GM19328 (cell line): ENCODE results near the gene HDAC6.
A peak's percentile ranks its signal among the peaks of the same experiment; 100 is the strongest.

Experiments
- ATAC-seq: cut with Tn5 transposase; IDR thresholded peaks from one replicate; pipeline ENCODE4 v1.9.1; 2021; ENCODE audit warnings: mild to moderate bottlenecking, moderate library complexity; ENCODE audit not compliant: unreplicated experiment

The HDAC6 gene

GRCh38 chrX:48801280-48802088 lies at the start of gene HDAC6:
Gene HDAC6 (plus strand): TSS chrX:48802067. CDS start chrX:48802693, 626 bp downstream.
- ATAC-seq = peak; percentile 81

- no peak for ATAC-seq
Observed at GRCh38 chrX:48752498-48752897, 49.4 kb upstream of the HDAC6 start.

GRCh38 chrX:48753708-48754228 lies 48.1 kb upstream of the HDAC6 start:
- no peak for ATAC-seq

- no peak for ATAC-seq
Observed at GRCh38 chrX:48754238-48754637, 47.6 kb upstream of the HDAC6 start.

GRCh38 chrX:48761674-48762471 lies 40.0 kb upstream of the HDAC6 start, which contains the start of gene GLOD5:
Gene GLOD5 (plus strand): TSS chrX:48761747. CDS start chrX:48761791, 44 bp downstream.
- no peak for ATAC-seq

GRCh38 chrX:48769230-48769629 lies 32.6 kb upstream of the HDAC6 start:
- ATAC-seq = no peak

- no peak for ATAC-seq
Observed at GRCh38 chrX:48770296-48770695, 31.6 kb upstream of the HDAC6 start.

GRCh38 chrX:48772602-48773001 lies 29.3 kb upstream of the HDAC6 start:
- ATAC-seq = no peak

- no peak for ATAC-seq
Observed at GRCh38 chrX:48776818-48777439, 24.9 kb upstream of the HDAC6 start.

GRCh38 chrX:48779399-48779798 lies 22.5 kb upstream of the HDAC6 start:
- ATAC-seq = no peak

- ATAC-seq = no peak
Observed at GRCh38 chrX:48781705-48782104, 20.2 kb upstream of the HDAC6 start.

GRCh38 chrX:48782216-48782615 lies 19.7 kb upstream of the HDAC6 start:
- no peak for ATAC-seq

GRCh38 chrX:48782795-48783194 lies 19.1 kb upstream of the HDAC6 start:
- no peak for ATAC-seq

- ATAC-seq = no peak
Observed at GRCh38 chrX:48784726-48785125, 17.1 kb upstream of the HDAC6 start.

GRCh38 chrX:48785186-48785539 lies 16.7 kb upstream of the HDAC6 start:
- ATAC-seq = no peak

- ATAC-seq = no peak
Observed at GRCh38 chrX:48785540-48786214, 16.2 kb upstream of the HDAC6 start.

- ATAC-seq = no peak
Observed at GRCh38 chrX:48786341-48786800, 15.5 kb upstream of the HDAC6 start, which contains the start of gene GATA1. Gene GATA1 (plus strand): TSS chrX:48786590. CDS start chrX:48791110, 4,520 bp downstream.

- no peak for ATAC-seq
Observed at GRCh38 chrX:48786825-48787504, 14.9 kb upstream of the HDAC6 start.

- no peak for ATAC-seq
Observed at GRCh38 chrX:48787505-48788443, 14.1 kb upstream of the HDAC6 start.
